GM12874 (cell line): Measurements from ENCODE around the gene PCDHGA9.
"Not testable (repeated sequence)": the region's sequence is repeated elsewhere in the genome, so short reads cannot be mapped to it uniquely, and the experiment has no call there.

ENCODE experiments used
- CTCF ChIP-seq: IDR thresholded peaks from 2 replicates; pipeline ENCODE4 v1.5.1; 2011; ENCODE audit warnings: low read depth, mild to moderate bottlenecking, control low read depth, low read length, moderate library complexity; ENCODE audit not compliant: insufficient read depth

Gene PCDHGA9

DNA sequence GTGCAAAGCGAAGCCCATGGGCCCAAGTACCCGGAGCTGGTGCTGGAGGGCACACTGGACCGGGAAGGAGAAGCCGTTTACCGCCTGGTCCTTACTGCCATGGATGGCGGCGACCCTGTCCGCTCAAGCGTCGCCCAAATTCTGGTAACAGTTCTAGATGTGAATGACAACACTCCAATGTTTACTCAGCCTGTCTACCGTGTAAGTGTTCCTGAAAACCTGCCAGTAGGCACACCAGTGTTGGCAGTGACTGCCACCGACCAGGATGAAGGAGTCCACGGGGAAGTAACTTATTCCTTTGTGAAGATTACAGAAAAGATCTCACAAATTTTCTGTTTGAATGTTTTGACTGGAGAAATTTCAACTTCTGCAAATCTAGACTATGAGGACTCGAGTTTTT lies 28.0 kb upstream of the PCDHGA9 start:
- no peak for TF ChIP-seq CTCF

DNA sequence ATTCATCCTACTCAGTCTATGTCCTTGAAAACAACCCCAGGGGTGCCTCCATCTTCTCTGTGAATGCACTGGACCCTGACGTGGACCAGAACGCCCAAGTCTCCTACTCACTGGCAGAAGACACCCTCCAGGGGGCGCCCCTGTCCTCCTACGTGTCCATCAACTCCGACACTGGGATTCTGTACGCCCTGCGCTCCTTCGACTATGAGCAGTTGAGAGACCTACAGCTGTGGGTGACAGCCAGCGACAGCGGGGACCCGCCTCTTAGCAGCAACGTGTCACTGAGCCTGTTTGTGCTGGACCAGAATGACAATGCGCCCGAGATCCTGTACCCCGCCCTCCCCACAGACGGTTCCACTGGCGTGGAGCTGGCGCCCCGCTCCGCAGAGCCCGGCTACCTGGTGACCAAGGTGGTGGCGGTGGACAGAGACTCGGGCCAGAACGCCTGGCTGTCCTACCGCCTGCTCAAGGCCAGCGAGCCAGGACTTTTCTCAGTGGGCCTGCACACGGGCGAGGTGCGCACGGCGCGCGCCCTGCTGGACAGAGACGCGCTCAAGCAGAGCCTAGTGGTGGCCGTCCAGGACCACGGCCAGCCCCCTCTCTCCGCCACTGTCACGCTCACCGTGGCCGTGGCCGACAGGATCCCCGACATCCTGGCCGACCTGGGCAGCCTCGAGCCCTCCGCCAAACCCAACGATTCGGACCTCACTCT lies 27.0 kb upstream of the PCDHGA9 start:
- TF ChIP-seq CTCF = 0 out of 2 replicates have a peak, but pooled peaks have one; percentile 4

DNA sequence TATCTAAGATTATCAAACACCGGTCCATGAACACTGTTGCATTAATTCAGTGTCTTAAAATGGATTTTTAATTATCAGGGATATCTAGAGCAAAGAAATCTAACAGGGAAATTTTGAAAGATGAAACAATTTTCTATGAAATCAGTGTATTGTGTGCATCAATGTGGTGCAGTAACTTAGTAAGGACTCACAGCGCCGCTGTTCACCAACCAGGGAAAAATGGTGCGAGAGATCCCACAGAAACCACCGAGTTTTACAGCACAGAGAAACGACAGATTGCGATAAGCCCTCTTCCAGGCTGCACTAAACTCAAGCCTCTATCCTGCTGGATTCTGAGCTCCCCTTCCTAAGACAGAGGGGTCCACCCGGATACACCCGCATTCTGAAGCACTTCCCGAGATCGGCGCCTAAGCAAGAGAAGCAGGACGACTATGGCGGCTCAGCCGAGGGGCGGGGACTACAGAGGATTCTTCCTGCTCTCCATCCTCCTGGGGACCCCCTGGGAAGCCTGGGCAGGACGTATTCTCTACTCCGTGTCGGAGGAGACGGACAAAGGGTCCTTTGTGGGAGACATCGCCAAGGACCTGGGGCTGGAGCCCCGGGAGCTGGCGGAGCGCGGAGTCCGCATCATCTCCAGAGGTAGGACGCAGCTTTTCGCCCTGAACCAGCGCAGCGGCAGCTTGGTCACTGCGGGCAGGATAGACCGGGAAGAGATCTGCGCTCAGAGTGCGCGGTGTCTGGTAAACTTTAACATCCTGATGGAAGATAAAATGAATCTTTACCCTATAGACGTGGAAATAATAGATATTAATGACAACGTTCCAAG lies 19.9 kb upstream of the PCDHGA9 start, which contains the start of gene PCDHGA7:
PCDHGA7 (plus strand) TSS at position 274 of the 826 bp plus-strand sequence; CDS start at position 432, 158 bp downstream.
- TF ChIP-seq CTCF = no peak

DNA sequence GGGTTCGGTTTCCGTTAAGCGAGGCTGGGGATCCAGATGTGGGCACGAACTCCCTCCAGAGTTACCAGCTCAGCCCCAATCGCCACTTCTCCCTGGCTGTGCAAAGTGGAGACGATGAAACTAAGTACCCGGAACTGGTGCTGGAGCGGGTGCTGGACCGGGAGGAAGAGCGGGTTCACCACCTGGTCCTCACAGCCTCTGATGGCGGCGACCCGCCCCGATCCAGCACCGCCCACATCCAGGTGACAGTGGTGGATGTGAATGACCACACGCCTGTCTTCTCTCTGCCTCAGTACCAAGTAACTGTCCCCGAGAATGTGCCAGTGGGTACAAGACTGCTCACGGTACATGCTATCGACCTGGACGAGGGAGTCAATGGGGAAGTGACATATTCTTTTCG lies 19.2 kb upstream of the PCDHGA9 start:
- TF ChIP-seq CTCF = no peak

DNA sequence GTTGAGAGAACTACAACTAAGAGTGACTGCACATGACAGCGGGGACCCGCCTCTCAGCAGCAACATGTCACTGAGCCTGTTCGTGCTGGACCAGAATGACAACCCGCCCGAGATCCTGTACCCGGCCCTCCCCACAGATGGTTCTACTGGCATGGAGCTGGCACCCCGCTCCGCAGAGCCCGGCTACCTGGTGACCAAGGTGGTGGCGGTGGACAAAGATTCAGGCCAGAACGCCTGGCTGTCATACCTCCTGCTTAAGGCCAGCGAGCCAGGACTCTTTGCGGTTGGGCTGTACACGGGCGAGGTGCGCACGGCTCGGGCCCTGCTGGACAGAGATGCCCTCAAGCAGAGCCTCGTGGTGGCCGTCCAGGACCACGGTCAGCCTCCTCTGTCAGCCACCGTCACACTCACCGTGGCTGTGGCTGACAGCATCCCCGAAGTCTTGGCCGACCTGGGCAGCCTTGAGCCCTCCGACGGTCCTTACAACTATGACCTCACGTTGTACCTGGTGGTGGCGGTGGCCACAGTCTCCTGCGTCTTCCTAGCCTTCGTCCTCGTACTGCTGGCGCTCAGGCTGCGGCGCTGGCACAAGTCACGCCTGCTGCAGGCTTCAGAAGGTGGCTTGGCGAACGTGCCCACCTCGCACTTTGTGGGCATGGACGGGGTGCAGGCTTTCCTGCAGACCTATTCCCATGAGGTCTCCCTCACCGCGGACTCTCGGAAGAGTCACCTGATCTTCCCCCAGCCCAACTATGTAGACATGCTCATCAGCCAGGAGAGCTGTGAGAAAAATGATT lies 17.9 kb upstream of the PCDHGA9 start:
- no peak for TF ChIP-seq CTCF

DNA sequence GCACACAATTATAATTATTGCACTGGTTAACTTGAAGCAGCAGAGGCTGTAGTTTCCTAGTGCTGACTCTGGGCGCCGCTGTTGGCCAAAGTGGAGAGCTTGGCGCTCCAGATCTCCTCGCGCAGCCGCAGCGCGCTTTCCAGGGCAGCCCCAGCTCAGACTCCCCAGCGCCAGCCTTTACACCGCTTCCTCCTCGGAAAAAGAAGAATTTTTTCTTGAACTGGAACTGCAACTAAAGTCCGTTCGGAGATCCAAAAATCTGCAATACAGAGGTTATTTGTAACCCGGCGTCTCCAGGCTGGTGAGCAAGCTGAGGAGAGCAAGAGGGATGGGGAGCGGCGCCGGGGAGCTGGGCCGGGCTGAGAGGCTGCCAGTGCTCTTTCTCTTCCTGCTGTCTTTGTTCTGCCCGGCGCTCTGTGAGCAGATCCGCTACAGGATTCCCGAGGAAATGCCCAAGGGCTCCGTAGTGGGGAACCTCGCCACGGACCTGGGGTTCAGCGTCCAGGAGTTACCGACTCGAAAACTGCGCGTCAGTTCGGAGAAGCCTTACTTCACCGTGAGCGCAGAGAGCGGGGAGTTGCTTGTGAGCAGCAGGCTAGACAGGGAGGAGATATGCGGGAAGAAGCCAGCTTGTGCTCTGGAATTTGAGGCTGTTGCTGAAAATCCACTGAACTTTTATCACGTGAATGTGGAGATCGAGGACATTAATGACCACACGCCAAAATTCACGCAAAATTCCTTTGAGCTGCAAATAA lies 14.8 kb upstream of the PCDHGA9 start, which contains the start of gene PCDHGB4:
PCDHGB4 (plus strand) TSS at position 142 of the 755 bp plus-strand sequence; CDS start at position 329, 187 bp downstream.
- not testable (repeated sequence) for TF ChIP-seq CTCF

GRCh38 chr5:141388661-141389060 lies 13.9 kb upstream of the PCDHGA9 start:
- TF ChIP-seq CTCF = no peak
